ENCODE data around the gene RGPD8. TPM values are rescaled to one million over a fixed set of nuclear protein-coding genes. Genes with fewer than 3 reads are reported as not detected.

The RGPD8 gene
- total and polyA plus RNA-seq, 10 of the 15 experiments (the other 5 are each of a cell fraction or from before 2014, with no cell fraction given): 0.24 to 9.6 (median 4.2) TPM

DNA sequence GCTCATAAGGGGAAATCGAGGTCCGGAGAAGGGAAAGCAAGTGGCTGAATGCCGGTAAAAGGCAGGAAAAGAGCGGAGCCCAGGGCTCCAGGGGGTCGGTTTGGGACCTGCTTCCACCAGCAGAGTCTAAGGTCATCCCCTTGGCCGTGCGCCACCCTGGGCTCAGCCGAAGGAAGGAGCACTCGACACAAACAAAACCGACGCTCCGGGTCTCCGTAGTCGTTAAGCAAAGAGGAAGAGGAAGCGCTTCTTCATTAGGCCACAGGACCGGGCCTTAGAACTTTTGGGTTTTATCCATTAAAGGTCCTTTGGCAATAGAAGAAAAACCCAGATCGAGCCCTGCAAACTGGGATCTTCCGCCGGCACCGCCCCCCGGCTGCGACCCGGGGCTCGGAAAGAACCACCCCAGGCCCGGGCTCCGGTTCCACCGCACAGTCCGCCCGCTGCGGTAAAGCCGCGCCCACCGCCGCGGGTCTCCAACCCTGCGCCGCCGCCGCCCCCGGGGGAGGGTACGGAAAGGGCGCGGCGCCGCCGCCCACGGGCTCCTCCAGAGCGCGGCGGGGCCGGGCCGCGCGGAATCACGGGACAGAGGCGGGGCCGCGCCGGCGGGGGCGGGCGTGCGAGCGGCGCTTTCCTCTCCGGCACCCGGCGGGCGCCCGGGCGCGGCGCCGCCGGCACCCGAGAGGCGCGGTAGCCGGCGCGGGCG, 48.2 kb upstream of the RGPD8 start, which contains the start of gene TTL:
TSS of gene TTL (plus strand) at position 629 of the 706 bp plus-strand sequence. CDS start 189 bp downstream, outside the sequence.
- RAD21 ChIA-PET (ENCODE audit: unreplicated experiment): interaction anchor here (0.7 to 2.1 kb wide), 6 partner anchors 20 to 245 kb away, joined by 3 to 11 read pairs (median 6); partner anchors contain the start of gene CHCHD5
- H3K4me3 ChIP-seq: peak within 1 kb of the TSS; percentile 97
- ATAC-seq: peak; percentile 79
- no peak for FAIRE-seq
- peak within 1 kb of the TSS; percentile 72 for H3K9ac ChIP-seq (ENCODE audit: control insufficient read depth, insufficient read depth, low read length)
- peak within 1 kb of the TSS; percentile 94 for H3K4me2 ChIP-seq (ENCODE audit: control insufficient read depth, insufficient read depth)
- SMC1A ChIA-PET (ENCODE audit: uncharacterized antibody, unreplicated experiment): interaction anchor here (0.7 to 2.0 kb wide), 7 partner anchors 17 to 228 kb away, joined by 3 to 7 read pairs (median 4); no protein-coding TSS in a partner anchor
- no peaks in the 10 kb centered on the region; a peak in 1 of 4 replicates for H3K36me3 ChIP-seq (ENCODE audit: control insufficient read depth in 2 of 2, insufficient read depth in 2 of 2, low read length in 1 of 2)
- no TSS peak for BruUV-seq (replicated peaks)
- no peaks in the 10 kb centered on the region for H3K27me3 ChIP-seq (replicated peaks in 1 of 2; ENCODE audit: control insufficient read depth in 2 of 2, insufficient read depth in 2 of 2, low read length in 1 of 2)
- no peak for DNase-seq (ENCODE audit: low read depth, low spot score)
- peaks cover 14% of the 10 kb centered on the region for H3K79me2 ChIP-seq (ENCODE audit: control insufficient read depth, insufficient read depth, low read length)
- H3K27ac ChIP-seq (ENCODE audit: control insufficient read depth, insufficient read depth): peak within 1 kb of the TSS; percentile 72
- no peaks in the 10 kb centered on the region for H3K9me3 ChIP-seq (replicated peaks; ENCODE audit: control insufficient read depth, insufficient read depth, low read length)
- intact Hi-C loops (cut with micrococcal nuclease; ENCODE audit: unreplicated experiment): loop anchor here (1.0 to 5.0 kb wide), 5 partner anchors 60 to 246 kb away; partner anchors contain the start of gene ZC3H8
- WGBS (ENCODE audit: insufficient coverage, insufficient replicate concordance, low lambda C conversion rate, missing lambda C conversion rate): under 1% methylated on average over 29 of the region's 82 CpGs
- peaks cover 14% of the 10 kb centered on the region for H3K4me1 ChIP-seq (ENCODE audit: control insufficient read depth, insufficient read depth, low read length)
- in situ Hi-C loops (cut with MboI): loop anchor here (5.0 kb wide), 1 partner anchor 101 kb away; the partner anchor contains the start of gene CHCHD5
- H2AFZ ChIP-seq (ENCODE audit: control insufficient read depth, low read depth, low read length): peak within 1 kb of the TSS; percentile 80
- CTCF ChIA-PET: interaction anchor here (0.6 to 3.9 kb wide), 17 partner anchors 7 to 246 kb away, joined by 3 to 38 read pairs (median 5); partner anchors contain the start of genes CHCHD5 and ZC3H8
- H4K20me1 ChIP-seq (ENCODE audit: control insufficient read depth, insufficient read depth): no peaks in the 10 kb centered on the region
- POLR2A ChIA-PET: no interaction called here
- TF ChIP-seq ETV6 (conservative IDR thresholded peaks at IDR 0.05 in 1 of 2, IDR thresholded peaks at IDR 0.05 in 1 of 2; ENCODE audit: borderline replicate concordance in 1 of 2, low read depth in 1 of 2) (0 out of 4 replicates have a peak, but pooled peaks of 1 of the 2 experiments have one; percentile 1), RUNX3 (IDR thresholded peaks at IDR 0.05; ENCODE audit: low read length) (peak; percentile 51), SMARCA5 (IDR thresholded peaks at IDR 0.05) (0 out of 2 replicates have a peak, but pooled peaks have one; percentile 18), RB1 (IDR thresholded peaks at IDR 0.05; ENCODE audit: borderline replicate concordance) (peak; percentile 46; the same call in 1 of the 2 replicates), KLF5 (IDR thresholded peaks at IDR 0.05; ENCODE audit: partially characterized antibody) (peak; percentile 23), TCF12 (IDR thresholded peaks at IDR 0.05; ENCODE audit: low read depth, low read length) (0 out of 2 replicates have a peak, but pooled peaks have one; percentile 10), SP1 (IDR thresholded peaks at IDR 0.05; ENCODE audit: low read depth, low read length) (no peak), IRF3 (IDR thresholded peaks at IDR 0.05) (0 out of 2 replicates have a peak, but pooled peaks have one; percentile 7), EGR1 (IDR thresholded peaks at IDR 0.05; ENCODE audit: borderline replicate concordance in 1 of 2, low read depth in 2 of 2, low read length in 2 of 2) (peak in 1 of 2 experiments; percentile 98; a peak in 2 of 3 replicates), ZSCAN29 (IDR thresholded peaks at IDR 0.05) (no peak), TAF1 (IDR thresholded peaks at IDR 0.05; ENCODE audit: borderline replicate concordance, low read depth, low read length) (peak; percentile 41; the same call in 1 of the 2 replicates), BHLHE40 (IDR thresholded peaks at IDR 0.05; ENCODE audit: borderline replicate concordance in 1 of 2, low read depth in 2 of 2, low read length in 1 of 2) (peak in 1 of 2 experiments; percentile 87; a peak in 2 of 4 replicates), CHD2 (IDR thresholded peaks at IDR 0.05; ENCODE audit: borderline replicate concordance, low read depth, low read length) (no peak; the same call in 1 of the 2 replicates), ZNF217 (IDR thresholded peaks at IDR 0.05) (peak; percentile 61; the same call in 1 of the 2 replicates)
- TF ChIP-seq, protein P1, sequence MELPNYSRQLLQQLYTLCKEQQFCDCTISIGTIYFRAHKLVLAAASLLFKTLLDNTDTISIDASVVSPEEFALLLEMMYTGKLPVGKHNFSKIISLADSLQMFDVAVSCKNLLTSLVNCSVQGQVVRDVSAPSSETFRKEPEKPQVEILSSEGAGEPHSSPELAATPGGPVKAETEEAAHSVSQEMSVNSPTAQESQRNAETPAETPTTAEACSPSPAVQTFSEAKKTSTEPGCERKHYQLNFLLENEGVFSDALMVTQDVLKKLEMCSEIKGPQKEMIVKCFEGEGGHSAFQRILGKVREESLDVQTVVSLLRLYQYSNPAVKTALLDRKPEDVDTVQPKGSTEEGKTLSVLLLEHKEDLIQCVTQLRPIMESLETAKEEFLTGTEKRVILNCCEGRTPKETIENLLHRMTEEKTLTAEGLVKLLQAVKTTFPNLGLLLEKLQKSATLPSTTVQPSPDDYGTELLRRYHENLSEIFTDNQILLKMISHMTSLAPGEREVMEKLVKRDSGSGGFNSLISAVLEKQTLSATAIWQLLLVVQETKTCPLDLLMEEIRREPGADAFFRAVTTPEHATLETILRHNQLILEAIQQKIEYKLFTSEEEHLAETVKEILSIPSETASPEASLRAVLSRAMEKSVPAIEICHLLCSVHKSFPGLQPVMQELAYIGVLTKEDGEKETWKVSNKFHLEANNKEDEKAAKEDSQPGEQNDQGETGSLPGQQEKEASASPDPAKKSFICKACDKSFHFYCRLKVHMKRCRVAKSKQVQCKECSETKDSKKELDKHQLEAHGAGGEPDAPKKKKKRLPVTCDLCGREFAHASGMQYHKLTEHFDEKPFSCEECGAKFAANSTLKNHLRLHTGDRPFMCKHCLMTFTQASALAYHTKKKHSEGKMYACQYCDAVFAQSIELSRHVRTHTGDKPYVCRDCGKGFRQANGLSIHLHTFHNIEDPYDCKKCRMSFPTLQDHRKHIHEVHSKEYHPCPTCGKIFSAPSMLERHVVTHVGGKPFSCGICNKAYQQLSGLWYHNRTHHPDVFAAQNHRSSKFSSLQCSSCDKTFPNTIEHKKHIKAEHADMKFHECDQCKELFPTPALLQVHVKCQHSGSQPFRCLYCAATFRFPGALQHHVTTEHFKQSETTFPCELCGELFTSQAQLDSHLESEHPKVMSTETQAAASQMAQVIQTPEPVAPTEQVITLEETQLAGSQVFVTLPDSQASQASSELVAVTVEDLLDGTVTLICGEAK (IDR thresholded peaks at IDR 0.05; ENCODE audit: borderline replicate concordance): 0 out of 2 replicates have a peak, but pooled peaks have one; percentile 20

Data from GM12878 (cell line).